T-cell (primary cell): Measurements from ENCODE around the gene CAMK1D. TPM values are rescaled to one million over a fixed set of nuclear protein-coding genes. Genes with fewer than 3 reads are reported as not detected.

ENCODE experiments used
- ATAC-seq, 4 experiments: fragments of 200-7000 bp in 3 of 4; fragments of 150-1000 bp in 1 of 4; cut with Tn5 transposase; replicated peaks in 1 of 4; 1 replicate in 3 of 4; 2 replicates in 1 of 4; pipeline ENCODE4 v1.10.0; 2021; ENCODE audit warnings: moderate library complexity in 3 of 4, mild to moderate bottlenecking in 2 of 4, moderate number of reproducible peaks in 1 of 4
- CTCF ChIA-PET, 2 donors: fragments of 300-600 bp; sonication (Branson Sonifier 250); formaldehyde crosslinking; loops; one replicate each; lab custom pipeline; 2022; ENCODE audit warnings: antibody characterized with exemption in 2 of 2; lab: Charles Lee
- POLR2A ChIA-PET, 2 donors: fragments of 300-600 bp; sonication (Branson Sonifier 250); formaldehyde crosslinking; loops; one replicate each; lab custom pipeline; 2022; ENCODE audit warnings: antibody characterized with exemption in 2 of 2; lab: Charles Lee
- DNase-seq, 35 experiments: peaks; one replicate each; pipeline versions ENCODE4 v3.0.0 to v3.0.0-alpha.2; 2013 to 2023
- H3K27ac ChIP-seq: one replicate; pipeline ENCODE4 v1.5.1; 2013; ENCODE audit warnings: low read length
- H3K27me3 ChIP-seq, 2 experiments: replicated peaks in 1 of 2; 1 replicate in 1 of 2; 2 replicates in 1 of 2; pipeline versions ENCODE4 v1.6.1 to v1.7.0; 2013; ENCODE audit warnings: low read length in 1 of 2, mixed read lengths in 1 of 2; ENCODE audit not compliant: control insufficient read depth in 2 of 2, insufficient read depth in 2 of 2; ENCODE audit errors: extremely low read depth in 1 of 2
- H3K36me3 ChIP-seq, 2 donors: 1 replicate in 1 of 2; 2 replicates in 1 of 2; pipeline versions ENCODE4 v1.6.1 to v1.7.0; 2013; ENCODE audit warnings: low read length in 1 of 2; ENCODE audit not compliant: control insufficient read depth in 2 of 2, insufficient read depth in 1 of 2; ENCODE audit errors: extremely low read depth in 1 of 2
- H3K4me1 ChIP-seq, 2 experiments: 1 replicate in 1 of 2; 2 replicates in 1 of 2; pipeline versions ENCODE4 v1.6.1 to v1.7.0; 2013; ENCODE audit warnings: low read length in 2 of 2, mixed read lengths in 1 of 2; ENCODE audit not compliant: insufficient read depth in 2 of 2, control insufficient read depth in 1 of 2; ENCODE audit errors: extremely low read depth in 1 of 2
- H3K4me3 ChIP-seq, 2 donors: 1 replicate in 1 of 2; 2 replicates in 1 of 2; pipeline versions ENCODE4 v1.5.1 to v1.7.0; 2013; ENCODE audit warnings: mild to moderate bottlenecking in 2 of 2, low read length in 1 of 2, moderate library complexity in 1 of 2; ENCODE audit not compliant: control insufficient read depth in 1 of 2; ENCODE audit errors: extremely low read depth in 1 of 2
- H3K9me3 ChIP-seq: 2 replicates; pipeline ENCODE4 v1.7.0; 2013
- H3K27ac Mint-ChIP-seq, 2 donors: one replicate each; pipeline ENCODE4 v1.8.0; 2020 to 2021; ENCODE audit warnings: mild to moderate bottlenecking in 2 of 2, mixed read lengths in 2 of 2
- H3K27me3 Mint-ChIP-seq, 2 donors: one replicate each; pipeline ENCODE4 v1.8.0; 2021 to 2022; ENCODE audit warnings: mixed read lengths in 2 of 2
- H3K36me3 Mint-ChIP-seq: one replicate; pipeline ENCODE4 v1.8.0; 2021; ENCODE audit warnings: mixed read lengths
- H3K4me1 Mint-ChIP-seq, 3 donors: one replicate each; pipeline ENCODE4 v1.8.0; 2020 to 2022; ENCODE audit warnings: mixed read lengths in 3 of 3, mild to moderate bottlenecking in 1 of 3
- H3K4me3 Mint-ChIP-seq, 3 donors: one replicate each; pipeline ENCODE4 v1.8.0; 2020 to 2022; ENCODE audit warnings: mild to moderate bottlenecking in 3 of 3, mixed read lengths in 3 of 3, moderate library complexity in 3 of 3
- H3K9me3 Mint-ChIP-seq, 3 donors: one replicate each; pipeline ENCODE4 v1.8.0; 2020 to 2022; ENCODE audit warnings: mixed read lengths in 3 of 3
- WGBS: methylation state at CpG from one replicate; pipeline ENCODE4 v1.1.5; 2013; ENCODE audit warnings: missing lambda C conversion rate; ENCODE audit not compliant: insufficient coverage; 5-methylcytosine and 5-hydroxymethylcytosine counted together
- total RNA-seq, 35 experiments: library from RNA in 6 of 35; stranded (reverse) in 6 of 35; fragments of 120-200 nt in 1 of 35; gene quantifications; one replicate each; pipeline versions ENCODE4 v1.2.1 to v1.2.4 and lab custom pipeline; 2013 to 2026

Gene CAMK1D
- total RNA-seq, 5 donors from 2014 or later (not counting 1 experiment from before 2014, with no cell fraction given), result 16.8 to 31.3 (median 23.6) TPM

- Histone ChIP-seq H3K27me3 (no peaks in the 10 kb centered on the region), H3K9me3 (no peaks in the 10 kb centered on the region), H3K36me3 (no peaks in the 10 kb centered on the region), H3K27ac (no peak overlapping the region), H3K4me3 (no peak overlapping the region), H3K4me1 (peaks cover 11 to 36% of the 10 kb centered on the region in 2 experiments)
- H3K9me3 Mint-ChIP-seq, result no peaks in the 10 kb centered on the region
- no peaks in the 10 kb centered on the region for H3K27me3 Mint-ChIP-seq
- ATAC-seq (no peak), DNase-seq (no peak)
- H3K4me3 Mint-ChIP-seq, result peak overlapping the region in 1 of 3 donors; percentile 23
- peaks cover 52 to 66% (median 62%) of the 10 kb centered on the region in 3 donors for H3K4me1 Mint-ChIP-seq
- POLR2A ChIA-PET, result no interaction called here
- H3K27ac Mint-ChIP-seq, result no peak overlapping the region
- CTCF ChIA-PET, result no interaction called here
- H3K36me3 Mint-ChIP-seq, result peaks cover 4% of the 10 kb centered on the region
- 96% methylated on average over 3 of the region's 5 CpGs for WGBS
Measured at GRCh38 chr10:12508165-12508564, 158.8 kb downstream of the CAMK1D start.

- POLR2A ChIA-PET, result no interaction called here
- peak overlapping the region in 1 of 2 donors; percentile 44 for H3K27ac Mint-ChIP-seq
- H3K4me3 ChIP-seq, result no peak overlapping the region
Measured at GRCh38 chr10:12509016-12509793, 159.9 kb downstream of the CAMK1D start.

GRCh38 chr10:12509794-12510100 is 160.4 kb downstream of the CAMK1D start:
- peaks cover 11 to 41% of the 10 kb centered on the region in 2 experiments for H3K4me1 ChIP-seq
- no CpG with 5 or more reads among the region's 2 CpGs for WGBS
- CTCF ChIA-PET, result no interaction called here

More at GRCh38 chr10:12509016-12509793, 159.9 kb downstream of the CAMK1D start:
- Mint-ChIP-seq H3K36me3 (peaks cover 4% of the 10 kb centered on the region), H3K27me3 (no peaks in the 10 kb centered on the region), H3K9me3 (no peaks in the 10 kb centered on the region), H3K4me1 (peaks cover 58 to 68% (median 63%) of the 10 kb centered on the region in 3 donors), H3K4me3 (no peak overlapping the region)
- no peak for DNase-seq
- no peaks in the 10 kb centered on the region for H3K36me3 ChIP-seq
- WGBS, result 88% methylated on average over 3 of the region's 5 CpGs
- peak in 3 of 4 experiments; percentile 42 to 47 (median 44) for ATAC-seq
- CTCF ChIA-PET, result no interaction called here
- H3K4me1 ChIP-seq, result peaks cover 11 to 41% of the 10 kb centered on the region in 2 experiments
- H3K27me3 ChIP-seq, result no peaks in the 10 kb centered on the region
- no peak overlapping the region for H3K27ac ChIP-seq
- no peaks in the 10 kb centered on the region for H3K9me3 ChIP-seq

GRCh38 chr10:12510501-12510941 is 161.2 kb downstream of the CAMK1D start:
- H3K9me3 Mint-ChIP-seq, result no peaks in the 10 kb centered on the region
- no peak for DNase-seq
- Histone ChIP-seq H3K36me3 (no peaks in the 10 kb centered on the region), H3K27ac (no peak overlapping the region), H3K27me3 (no peaks in the 10 kb centered on the region), H3K4me3 (no peak overlapping the region), H3K9me3 (no peaks in the 10 kb centered on the region), H3K4me1 (peaks cover 11 to 41% of the 10 kb centered on the region in 2 experiments)
- no peaks in the 10 kb centered on the region for H3K27me3 Mint-ChIP-seq
- CTCF ChIA-PET, result interaction anchor here in 1 of 2 donors (0.5 kb wide), 1 partner anchor 64 kb away, joined by 3 read pairs; no protein-coding TSS in a partner anchor
- no peak overlapping the region for H3K4me3 Mint-ChIP-seq
- H3K36me3 Mint-ChIP-seq, result peaks cover 4% of the 10 kb centered on the region
- POLR2A ChIA-PET, result no interaction called here
- peak overlapping the region in 1 of 2 donors; percentile 48 for H3K27ac Mint-ChIP-seq
- ATAC-seq, result no peak
- H3K4me1 Mint-ChIP-seq, result peaks cover 54 to 65% (median 56%) of the 10 kb centered on the region in 3 donors
- WGBS, result 75% methylated on average over 6 of the region's 8 CpGs

More at GRCh38 chr10:12509794-12510100, 160.4 kb downstream of the CAMK1D start:
- Mint-ChIP-seq H3K27me3 (no peaks in the 10 kb centered on the region), H3K4me1 (peaks cover 61 to 70% (median 62%) of the 10 kb centered on the region in 3 donors), H3K9me3 (no peaks in the 10 kb centered on the region), H3K36me3 (peaks cover 4% of the 10 kb centered on the region), H3K27ac (peak overlapping the region in 1 of 2 donors; percentile 44), H3K4me3 (no peak overlapping the region)
- Histone ChIP-seq H3K4me3 (no peak overlapping the region), H3K9me3 (no peaks in the 10 kb centered on the region), H3K27me3 (no peaks in the 10 kb centered on the region), H3K27ac (no peak overlapping the region), H3K36me3 (no peaks in the 10 kb centered on the region)
- no peak for ATAC-seq
- DNase-seq, result no peak
- POLR2A ChIA-PET, result no interaction called here

- H3K9me3 Mint-ChIP-seq, result no peaks in the 10 kb centered on the region
- DNase-seq, result no peak
- peaks cover 53 to 61% (median 56%) of the 10 kb centered on the region in 3 donors for H3K4me1 Mint-ChIP-seq
- H3K36me3 ChIP-seq, result no peaks in the 10 kb centered on the region
- peaks cover 4% of the 10 kb centered on the region for H3K36me3 Mint-ChIP-seq
- no peak overlapping the region for H3K27ac Mint-ChIP-seq
- no peak overlapping the region for H3K27ac ChIP-seq
- H3K27me3 Mint-ChIP-seq, result no peaks in the 10 kb centered on the region
- CTCF ChIA-PET, result interaction anchor here in 1 of 2 donors (0.5 kb wide), 1 partner anchor 63 kb away, joined by 3 read pairs; no protein-coding TSS in a partner anchor
- no peaks in the 10 kb centered on the region for H3K9me3 ChIP-seq
- no peak overlapping the region for H3K4me3 Mint-ChIP-seq
- no peak for ATAC-seq
- peaks cover 11 to 41% of the 10 kb centered on the region in 2 experiments for H3K4me1 ChIP-seq
- 50% methylated on average over 2 of the region's 4 CpGs for WGBS
- H3K27me3 ChIP-seq, result no peaks in the 10 kb centered on the region
- no peak overlapping the region for H3K4me3 ChIP-seq
- POLR2A ChIA-PET, result no interaction called here
Measured at GRCh38 chr10:12510984-12511383, 161.6 kb downstream of the CAMK1D start.

GRCh38 chr10:12511651-12512050 is 162.3 kb downstream of the CAMK1D start:
- peaks cover 54 to 63% (median 54%) of the 10 kb centered on the region in 3 donors for H3K4me1 Mint-ChIP-seq
- ATAC-seq (no peak), DNase-seq (no peak)
- Histone ChIP-seq H3K27me3 (no peaks in the 10 kb centered on the region), H3K27ac (no peak overlapping the region), H3K36me3 (no peaks in the 10 kb centered on the region), H3K4me1 (peaks cover 11 to 40% of the 10 kb centered on the region in 2 experiments), H3K4me3 (no peak overlapping the region), H3K9me3 (no peaks in the 10 kb centered on the region)
- H3K36me3 Mint-ChIP-seq, result peaks cover 4% of the 10 kb centered on the region
- no peak overlapping the region for H3K4me3 Mint-ChIP-seq
- H3K27ac Mint-ChIP-seq, result no peak overlapping the region
- ChIA-PET CTCF (interaction anchor here in 1 of 2 donors (0.6 kb wide), 1 partner anchor 173 kb away, joined by 3 read pairs; no protein-coding TSS in a partner anchor), POLR2A (no interaction called here)
- no peaks in the 10 kb centered on the region for H3K9me3 Mint-ChIP-seq
- WGBS, result 86% methylated on average over 1 of the region's 9 CpGs
- H3K27me3 Mint-ChIP-seq, result no peaks in the 10 kb centered on the region
